Measurements from ENCODE around the gene TMTC3. TPM values are rescaled to one million over a fixed set of nuclear protein-coding genes. Genes with fewer than 3 reads are reported as not detected.

The TMTC3 gene
- total RNA-seq, 1 experiment from 2014 or later: 30.8 TPM

DNA sequence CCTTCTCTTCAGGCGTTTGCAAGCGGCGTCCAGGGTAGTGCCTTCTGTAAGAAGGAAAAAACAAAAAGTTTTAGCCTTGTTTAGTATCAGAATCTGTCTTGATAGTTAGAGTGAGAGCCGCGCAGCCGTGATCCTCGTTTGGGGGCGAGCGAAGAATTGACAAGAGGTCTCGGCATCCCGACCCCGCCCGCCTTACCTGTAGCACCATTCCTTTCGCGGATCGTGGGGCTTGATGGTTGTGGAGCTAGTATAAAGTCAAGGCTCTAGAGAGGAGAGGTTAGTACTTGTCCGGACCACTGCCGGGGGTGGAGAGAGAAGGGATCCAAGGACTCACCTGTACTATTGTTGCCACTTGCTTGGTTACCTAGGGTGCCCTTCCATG is 494 bp downstream of the TMTC3 start:
- CTCF ChIA-PET: interaction anchor here (1.0 kb wide), 2 partner anchors 251 to 438 kb away, joined by 3 to 5 read pairs; partner anchors contain the start of gene KITLG
- no peaks in the 10 kb centered on the region for H3K27me3 Mint-ChIP-seq (ENCODE audit: unreplicated experiment)
- H3K9me3 Mint-ChIP-seq (ENCODE audit: low read depth, unreplicated experiment): no peaks in the 10 kb centered on the region
- H3K36me3 Mint-ChIP-seq (ENCODE audit: insufficient read depth, unreplicated experiment): peaks cover 20% of the 10 kb centered on the region
- H3K27ac Mint-ChIP-seq (ENCODE audit: unreplicated experiment): peak overlapping the region; percentile 83
- H3K4me1 Mint-ChIP-seq (ENCODE audit: low read depth, unreplicated experiment): peaks cover 19% of the 10 kb centered on the region
- TF ChIP-seq, protein P1, sequence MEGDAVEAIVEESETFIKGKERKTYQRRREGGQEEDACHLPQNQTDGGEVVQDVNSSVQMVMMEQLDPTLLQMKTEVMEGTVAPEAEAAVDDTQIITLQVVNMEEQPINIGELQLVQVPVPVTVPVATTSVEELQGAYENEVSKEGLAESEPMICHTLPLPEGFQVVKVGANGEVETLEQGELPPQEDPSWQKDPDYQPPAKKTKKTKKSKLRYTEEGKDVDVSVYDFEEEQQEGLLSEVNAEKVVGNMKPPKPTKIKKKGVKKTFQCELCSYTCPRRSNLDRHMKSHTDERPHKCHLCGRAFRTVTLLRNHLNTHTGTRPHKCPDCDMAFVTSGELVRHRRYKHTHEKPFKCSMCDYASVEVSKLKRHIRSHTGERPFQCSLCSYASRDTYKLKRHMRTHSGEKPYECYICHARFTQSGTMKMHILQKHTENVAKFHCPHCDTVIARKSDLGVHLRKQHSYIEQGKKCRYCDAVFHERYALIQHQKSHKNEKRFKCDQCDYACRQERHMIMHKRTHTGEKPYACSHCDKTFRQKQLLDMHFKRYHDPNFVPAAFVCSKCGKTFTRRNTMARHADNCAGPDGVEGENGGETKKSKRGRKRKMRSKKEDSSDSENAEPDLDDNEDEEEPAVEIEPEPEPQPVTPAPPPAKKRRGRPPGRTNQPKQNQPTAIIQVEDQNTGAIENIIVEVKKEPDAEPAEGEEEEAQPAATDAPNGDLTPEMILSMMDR (IDR thresholded peaks at IDR 0.05; ENCODE audit: unreplicated experiment): no peak
- peak; percentile 19 for DNase-seq
- intact Hi-C loops (cut with micrococcal nuclease; ENCODE audit: unreplicated experiment): no loop called here
- H3K4me3 Mint-ChIP-seq (ENCODE audit: low read depth, unreplicated experiment): peak overlapping the region; percentile 92
- BruUV-seq (replicated peaks): TSS peak; percentile 38

DNA sequence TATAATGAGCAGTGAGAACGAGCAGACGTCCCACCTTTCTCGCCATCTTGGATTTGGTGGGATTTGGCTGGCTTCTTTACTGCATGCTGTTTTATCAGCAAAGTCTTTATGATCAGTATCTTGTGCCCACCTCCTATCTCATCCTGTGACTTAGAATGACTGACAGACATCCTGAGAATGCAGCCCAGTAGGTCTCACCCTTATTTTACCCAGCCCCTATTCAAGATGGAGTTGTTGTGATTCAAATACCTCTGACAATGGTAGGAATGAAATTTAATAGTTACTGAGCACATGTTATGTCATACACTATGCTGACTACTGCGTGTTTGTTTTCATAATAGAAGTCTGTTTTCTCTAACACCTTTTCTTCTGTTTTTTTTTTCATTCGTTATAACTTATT is 1.9 kb downstream of the TMTC3 start:
- no peak overlapping the region for H3K27ac Mint-ChIP-seq (ENCODE audit: unreplicated experiment)
- H3K4me1 Mint-ChIP-seq (ENCODE audit: low read depth, unreplicated experiment): peaks cover 19% of the 10 kb centered on the region
- peaks cover 20% of the 10 kb centered on the region for H3K36me3 Mint-ChIP-seq (ENCODE audit: insufficient read depth, unreplicated experiment)
- no peaks in the 10 kb centered on the region for H3K27me3 Mint-ChIP-seq (ENCODE audit: unreplicated experiment)
- H3K4me3 Mint-ChIP-seq (ENCODE audit: low read depth, unreplicated experiment): no peak overlapping the region
- TF ChIP-seq, protein P1 (IDR thresholded peaks at IDR 0.05; ENCODE audit: unreplicated experiment): no peak
- DNase-seq: no peak
- intact Hi-C loops (cut with micrococcal nuclease; ENCODE audit: unreplicated experiment): no loop called here
- CTCF ChIA-PET: no interaction called here
- BruUV-seq (replicated peaks): no TSS peak
- H3K9me3 Mint-ChIP-seq (ENCODE audit: low read depth, unreplicated experiment): no peaks in the 10 kb centered on the region

DNA sequence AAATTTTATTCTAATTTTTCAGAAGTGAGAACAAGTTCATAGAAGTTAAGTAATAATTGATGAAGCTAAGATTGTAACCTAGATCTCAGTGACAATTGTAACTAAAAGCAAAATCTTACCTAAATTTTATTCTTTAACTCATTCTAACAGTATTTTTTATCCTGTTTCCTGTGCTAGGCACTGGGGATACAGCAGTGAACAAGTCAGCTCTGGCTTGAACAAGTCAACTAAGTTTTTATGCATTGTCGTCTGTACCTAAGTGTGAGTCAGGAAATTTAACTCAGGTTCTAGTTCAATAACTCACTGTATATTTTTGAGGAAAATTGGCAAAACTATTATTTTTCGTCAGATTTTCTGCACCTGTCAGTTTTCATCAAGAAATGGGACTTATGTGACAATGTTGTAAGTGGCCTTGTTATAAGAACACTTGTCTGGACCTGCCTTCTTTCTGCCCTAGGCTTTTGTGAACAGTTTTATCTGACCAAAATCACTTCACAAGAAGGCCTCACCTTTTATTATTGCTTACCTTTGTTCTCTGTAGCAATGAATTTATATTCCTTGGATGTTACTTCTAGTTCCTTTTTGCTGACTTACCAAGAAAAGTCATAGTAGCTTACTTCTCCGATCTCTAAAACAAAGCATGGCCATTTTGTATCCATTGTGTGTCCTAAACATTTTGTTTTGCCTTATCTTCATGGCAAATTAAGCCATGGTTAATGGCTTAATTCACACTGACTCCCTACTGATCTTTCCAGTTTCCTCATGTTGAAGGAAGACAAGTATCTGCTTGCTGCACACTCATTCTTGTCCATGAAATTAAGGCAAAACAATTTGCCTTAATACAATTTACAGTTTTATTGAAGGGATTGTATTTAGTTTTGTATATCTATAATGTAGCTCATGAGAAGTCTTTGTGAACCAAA is 2.7 kb downstream of the TMTC3 start:
- Mint-ChIP-seq H3K27me3 (ENCODE audit: unreplicated experiment) (no peaks in the 10 kb centered on the region), H3K27ac (ENCODE audit: unreplicated experiment) (no peak overlapping the region), H3K4me1 (ENCODE audit: low read depth, unreplicated experiment) (peaks cover 19% of the 10 kb centered on the region), H3K9me3 (ENCODE audit: low read depth, unreplicated experiment) (no peaks in the 10 kb centered on the region), H3K36me3 (ENCODE audit: insufficient read depth, unreplicated experiment) (peaks cover 20% of the 10 kb centered on the region), H3K4me3 (ENCODE audit: low read depth, unreplicated experiment) (no peak overlapping the region)
- CTCF ChIA-PET: no interaction called here
- intact Hi-C loops (cut with micrococcal nuclease; ENCODE audit: unreplicated experiment): no loop called here
- DNase-seq: no peak
- TF ChIP-seq, protein P1 (IDR thresholded peaks at IDR 0.05; ENCODE audit: unreplicated experiment): no peak
- no TSS peak for BruUV-seq (replicated peaks)

GRCh38 chr12:88145567-88146505 is 3.7 kb downstream of the TMTC3 start:
- no peak overlapping the region for H3K27ac Mint-ChIP-seq (ENCODE audit: unreplicated experiment)
- peaks cover 19% of the 10 kb centered on the region for H3K4me1 Mint-ChIP-seq (ENCODE audit: low read depth, unreplicated experiment)
- DNase-seq: no peak
- peaks cover 20% of the 10 kb centered on the region for H3K36me3 Mint-ChIP-seq (ENCODE audit: insufficient read depth, unreplicated experiment)
- intact Hi-C loops (cut with micrococcal nuclease; ENCODE audit: unreplicated experiment): no loop called here
- CTCF ChIA-PET: no interaction called here
- TF ChIP-seq, protein P1 (IDR thresholded peaks at IDR 0.05; ENCODE audit: unreplicated experiment): no peak
- H3K27me3 Mint-ChIP-seq (ENCODE audit: unreplicated experiment): no peaks in the 10 kb centered on the region
- no TSS peak for BruUV-seq (replicated peaks)
- no peaks in the 10 kb centered on the region for H3K9me3 Mint-ChIP-seq (ENCODE audit: low read depth, unreplicated experiment)
- no peak overlapping the region for H3K4me3 Mint-ChIP-seq (ENCODE audit: low read depth, unreplicated experiment)

All from Calu3 (cell line).